ENCODE measurements around the gene DSG4. TPM values are rescaled to one million over a fixed set of nuclear protein-coding genes. Genes with fewer than 3 reads are reported as not detected.

Gene DSG4
- total and polyA plus RNA-seq, 9 of the 15 experiments (the other 6 are each of a cell fraction or from before 2014, with no cell fraction given), result not detected

DNA sequence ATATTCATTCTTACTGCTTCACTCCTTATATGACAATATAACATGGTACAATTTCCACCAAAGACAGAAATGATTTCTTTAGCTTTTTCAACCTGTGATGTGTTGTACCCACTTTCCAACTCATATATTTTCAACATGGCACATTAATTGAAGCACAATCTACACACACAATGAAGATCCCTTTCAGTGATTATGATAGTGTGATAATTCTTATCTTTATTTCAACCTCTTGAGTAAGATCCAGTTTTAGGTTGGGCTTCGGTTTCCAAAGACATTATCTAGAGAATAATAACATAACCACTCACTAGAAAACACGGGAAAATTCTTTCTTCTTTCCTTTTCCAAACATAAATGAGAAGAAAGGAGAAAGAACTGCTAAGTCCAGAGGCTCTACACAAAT, 67.6 kb downstream of the DSG4 start (continued):
- TF ChIP-seq, protein P1, sequence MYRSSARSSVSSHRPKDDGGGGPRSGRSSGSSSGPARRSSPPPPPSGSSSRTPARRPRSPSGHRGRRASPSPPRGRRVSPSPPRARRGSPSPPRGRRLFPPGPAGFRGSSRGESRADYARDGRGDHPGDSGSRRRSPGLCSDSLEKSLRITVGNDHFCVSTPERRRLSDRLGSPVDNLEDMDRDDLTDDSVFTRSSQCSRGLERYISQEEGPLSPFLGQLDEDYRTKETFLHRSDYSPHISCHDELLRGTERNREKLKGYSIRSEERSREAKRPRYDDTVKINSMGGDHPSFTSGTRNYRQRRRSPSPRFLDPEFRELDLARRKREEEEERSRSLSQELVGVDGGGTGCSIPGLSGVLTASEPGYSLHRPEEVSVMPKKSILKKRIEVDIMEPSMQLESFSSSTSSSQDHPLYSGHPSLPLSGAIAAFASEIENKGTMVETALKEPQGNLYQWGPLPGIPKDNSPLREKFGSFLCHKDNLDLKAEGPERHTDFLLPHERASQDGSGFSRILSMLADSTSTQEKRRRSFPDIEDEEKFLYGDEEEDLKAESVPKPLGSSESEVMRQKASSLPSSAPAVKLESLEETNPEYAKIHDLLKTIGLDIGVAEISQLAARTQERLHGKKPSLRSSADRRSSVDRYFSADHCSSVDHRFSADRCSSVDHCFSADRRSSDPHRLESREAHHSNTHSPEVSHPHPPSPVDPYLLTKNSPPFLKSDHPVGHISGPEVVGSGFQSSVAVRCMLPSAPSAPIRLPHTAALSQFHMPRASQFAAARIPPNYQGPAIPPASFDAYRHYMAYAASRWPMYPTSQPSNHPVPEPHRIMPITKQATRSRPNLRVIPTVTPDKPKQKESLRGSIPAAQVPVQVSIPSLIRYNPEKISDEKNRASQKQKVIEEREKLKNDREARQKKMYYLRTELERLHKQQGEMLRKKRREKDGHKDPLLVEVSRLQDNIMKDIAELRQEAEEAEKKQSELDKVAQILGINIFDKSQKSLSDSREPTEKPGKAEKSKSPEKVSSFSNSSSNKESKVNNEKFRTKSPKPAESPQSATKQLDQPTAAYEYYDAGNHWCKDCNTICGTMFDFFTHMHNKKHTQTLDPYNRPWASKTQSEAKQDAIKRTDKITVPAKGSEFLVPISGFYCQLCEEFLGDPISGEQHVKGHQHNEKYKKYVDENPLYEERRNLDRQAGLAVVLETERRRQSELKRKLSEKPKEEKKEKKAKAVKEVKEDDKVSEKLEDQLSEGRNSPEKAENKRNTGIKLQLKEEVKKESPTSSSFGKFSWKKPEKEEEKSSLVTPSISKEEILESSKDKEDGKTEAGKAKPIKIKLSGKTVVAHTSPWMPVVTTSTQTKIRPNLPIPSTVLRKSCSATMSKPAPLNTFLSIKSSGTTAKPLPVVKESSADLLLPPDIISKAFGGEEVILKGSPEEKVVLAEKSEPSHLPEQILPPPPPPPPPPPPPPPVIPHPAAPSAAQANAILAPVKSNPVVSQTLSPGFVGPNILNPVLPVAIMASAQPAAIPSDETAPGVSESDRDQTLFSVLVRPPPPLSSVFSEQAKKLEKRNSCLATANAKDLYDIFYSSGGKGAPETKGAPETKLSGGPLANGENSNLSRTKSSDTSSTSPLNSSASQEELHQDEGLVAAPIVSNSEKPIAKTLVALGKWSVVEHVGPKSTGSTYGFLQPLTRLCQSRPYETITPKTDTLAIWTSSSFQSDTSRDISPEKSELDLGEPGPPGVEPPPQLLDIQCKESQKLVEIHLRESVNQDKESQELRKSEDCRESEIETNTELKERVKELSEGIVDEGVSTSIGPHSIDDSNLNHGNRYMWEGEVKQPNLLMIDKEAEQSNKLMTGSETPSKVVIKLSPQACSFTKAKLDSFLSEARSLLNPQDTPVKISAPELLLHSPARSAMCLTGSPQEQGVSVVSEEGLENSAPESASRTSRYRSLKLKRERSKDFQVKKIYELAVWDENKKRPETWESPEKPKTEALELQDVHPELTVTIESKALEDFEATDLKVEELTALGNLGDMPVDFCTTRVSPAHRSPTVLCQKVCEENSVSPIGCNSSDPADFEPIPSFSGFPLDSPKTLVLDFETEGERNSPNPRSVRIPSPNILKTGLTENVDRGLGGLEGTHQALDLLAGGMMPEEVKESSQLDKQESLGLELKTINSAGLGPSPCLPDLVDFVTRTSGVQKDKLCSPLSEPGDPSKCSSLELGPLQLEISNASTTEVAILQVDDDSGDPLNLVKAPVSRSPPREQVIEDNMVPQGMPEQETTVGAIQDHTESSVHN (IDR thresholded peaks at IDR 0.05; ENCODE audit: borderline replicate concordance in 1 of 2, low read depth in 1 of 2), result no peak
- TF ChIP-seq RHOXF2B (CRISPR knock-in tag; conservative IDR thresholded peaks at IDR 0.05), result no peak
- TF ChIP-seq ZNF124 (CRISPR knock-in tag; IDR thresholded peaks at IDR 0.05), result no peak

Data from K562 (cell line).